NT2/D1 (cell line): Measurements from ENCODE around the gene SLC38A10.

Source experiments
- DNase-seq: peaks from one replicate; pipeline ENCODE4 v3.0.0-alpha.2; 2011; ENCODE audit warnings: low read depth, low spot score
- H3K27me3 ChIP-seq: 2 replicates; pipeline ENCODE4 v1.6.0; 2011; ENCODE audit warnings: mild to moderate bottlenecking; ENCODE audit not compliant: insufficient read length, insufficient read depth
- H3K36me3 ChIP-seq: 2 replicates; pipeline ENCODE4 v1.6.1; 2011; ENCODE audit warnings: mild to moderate bottlenecking, low read length, mixed read lengths; ENCODE audit not compliant: insufficient read depth, insufficient read length
- H3K4me1 ChIP-seq: 2 replicates; pipeline ENCODE4 v1.5.1; 2011; ENCODE audit not compliant: insufficient read depth, insufficient read length
- H3K4me3 ChIP-seq: 2 replicates; pipeline ENCODE4 v1.5.1; 2011; ENCODE audit warnings: low read depth; ENCODE audit not compliant: insufficient read length
- H3K9ac ChIP-seq: 2 replicates; pipeline ENCODE4 v1.6.0; 2011; ENCODE audit warnings: low read depth; ENCODE audit not compliant: insufficient read length
- H3K9me3 ChIP-seq: 2 replicates; pipeline ENCODE4 v1.5.1; 2011; ENCODE audit warnings: mild to moderate bottlenecking, low read length; ENCODE audit not compliant: insufficient read depth
- SUZ12 ChIP-seq: IDR thresholded peaks from 2 replicates; pipeline ENCODE4 v1.6.1; 2011; ENCODE audit not compliant: insufficient read length, insufficient read depth; ENCODE audit errors: extremely low read depth
- YY1 ChIP-seq: IDR thresholded peaks from 2 replicates; pipeline ENCODE4 v1.6.1; 2011; ENCODE audit not compliant: insufficient read length, insufficient read depth
- ZNF274 ChIP-seq: IDR thresholded peaks from 2 replicates; pipeline ENCODE4 v1.6.1; 2011; ENCODE audit warnings: mild to moderate bottlenecking, low read depth, low read length

The SLC38A10 gene

DNA sequence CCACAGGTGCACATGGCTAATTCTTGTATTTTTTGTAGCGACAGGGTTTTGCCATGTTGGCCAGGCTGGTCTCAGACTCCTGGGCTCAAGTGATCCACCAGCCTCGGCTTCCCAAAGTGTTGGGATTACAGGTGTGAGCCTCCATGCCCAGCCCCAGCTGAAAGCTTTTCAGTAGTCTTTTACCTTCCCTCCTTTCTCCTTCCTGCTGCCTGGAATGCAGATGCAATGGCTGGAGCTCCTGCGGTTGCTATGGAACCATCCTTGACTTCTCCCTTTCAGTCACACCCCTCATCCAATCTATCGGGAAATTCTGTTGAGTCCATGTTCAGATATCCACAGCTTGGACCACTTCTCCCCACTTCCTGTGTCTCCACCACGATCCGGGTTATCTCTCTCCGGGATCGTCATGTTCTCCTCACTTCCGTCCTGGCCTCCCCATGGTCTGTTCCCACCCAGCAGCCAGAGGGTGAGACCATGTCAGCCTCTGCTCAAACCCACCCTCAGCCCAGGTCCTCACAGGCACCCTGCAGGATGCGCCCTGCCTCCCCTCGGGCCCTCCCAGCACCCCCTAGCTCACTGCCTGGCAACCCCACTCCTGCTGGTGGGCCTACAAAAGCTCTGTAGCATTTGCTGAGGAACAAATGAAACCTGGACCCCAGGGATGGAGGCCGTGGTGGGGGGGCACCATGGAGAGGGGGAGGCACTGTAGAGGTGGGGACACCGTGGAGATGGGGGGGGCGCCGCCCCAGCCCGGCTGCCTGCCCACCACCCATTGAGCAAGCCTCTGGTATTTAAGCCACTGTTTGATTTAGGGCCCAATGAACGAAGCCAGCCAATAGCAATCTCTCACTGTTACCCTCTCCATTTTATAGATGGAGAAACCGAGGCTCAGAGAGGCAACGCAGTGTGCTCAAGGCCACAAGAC, 12.8 kb upstream of the SLC38A10 start:
- peaks cover 5% of the 10 kb centered on the region for H3K27me3 ChIP-seq
- H3K4me3 ChIP-seq, result no peak overlapping the region
- H3K4me1 ChIP-seq, result peaks cover 28% of the 10 kb centered on the region
- H3K36me3 ChIP-seq, result no peaks in the 10 kb centered on the region
- no peak overlapping the region for H3K9ac ChIP-seq
- no peak for DNase-seq
- TF ChIP-seq SUZ12, result no peak
- no peak for TF ChIP-seq YY1
- TF ChIP-seq ZNF274, result no peak
- H3K9me3 ChIP-seq, result no peaks in the 10 kb centered on the region

- DNase-seq, result no peak
Measured at GRCh38 chr17:81306898-81307510, 11.9 kb upstream of the SLC38A10 start.

DNA sequence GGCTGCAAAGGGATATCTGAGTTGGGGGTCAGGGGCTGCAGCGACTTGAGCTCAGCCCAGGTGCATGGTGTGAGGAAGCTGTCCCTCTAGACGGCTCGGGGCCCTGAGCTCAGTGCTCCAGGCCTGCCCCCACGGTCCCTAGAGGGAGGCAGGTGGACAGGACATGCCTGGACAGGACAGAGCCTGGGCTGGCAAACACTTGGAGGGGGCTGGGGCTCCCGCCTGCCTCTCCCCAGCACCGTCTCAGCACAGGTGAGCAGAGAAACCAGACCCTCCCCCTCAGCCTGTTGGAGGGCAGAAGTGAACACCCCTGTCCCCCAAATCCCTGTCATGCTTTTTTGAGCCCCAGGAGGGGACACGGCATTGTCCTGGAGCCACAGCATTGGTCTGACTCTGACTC, 11.4 kb upstream of the SLC38A10 start:
- Histone ChIP-seq H3K36me3 (no peaks in the 10 kb centered on the region), H3K9me3 (no peaks in the 10 kb centered on the region), H3K9ac (no peak overlapping the region), H3K27me3 (peaks cover 4% of the 10 kb centered on the region), H3K4me1 (peaks cover 26% of the 10 kb centered on the region), H3K4me3 (no peak overlapping the region)
- TF ChIP-seq SUZ12, result no peak
- TF ChIP-seq YY1, result no peak
- TF ChIP-seq ZNF274, result no peak
- no peak for DNase-seq

More at GRCh38 chr17:81306898-81307510, 11.9 kb upstream of the SLC38A10 start:
- H3K36me3 ChIP-seq, result no peaks in the 10 kb centered on the region
- H3K9ac ChIP-seq, result no peak overlapping the region
- H3K9me3 ChIP-seq, result no peaks in the 10 kb centered on the region
- peaks cover 4% of the 10 kb centered on the region for H3K27me3 ChIP-seq
- H3K4me1 ChIP-seq, result peaks cover 24% of the 10 kb centered on the region
- TF ChIP-seq YY1 (no peak), ZNF274 (no peak), SUZ12 (no peak)
- no peak overlapping the region for H3K4me3 ChIP-seq

DNA sequence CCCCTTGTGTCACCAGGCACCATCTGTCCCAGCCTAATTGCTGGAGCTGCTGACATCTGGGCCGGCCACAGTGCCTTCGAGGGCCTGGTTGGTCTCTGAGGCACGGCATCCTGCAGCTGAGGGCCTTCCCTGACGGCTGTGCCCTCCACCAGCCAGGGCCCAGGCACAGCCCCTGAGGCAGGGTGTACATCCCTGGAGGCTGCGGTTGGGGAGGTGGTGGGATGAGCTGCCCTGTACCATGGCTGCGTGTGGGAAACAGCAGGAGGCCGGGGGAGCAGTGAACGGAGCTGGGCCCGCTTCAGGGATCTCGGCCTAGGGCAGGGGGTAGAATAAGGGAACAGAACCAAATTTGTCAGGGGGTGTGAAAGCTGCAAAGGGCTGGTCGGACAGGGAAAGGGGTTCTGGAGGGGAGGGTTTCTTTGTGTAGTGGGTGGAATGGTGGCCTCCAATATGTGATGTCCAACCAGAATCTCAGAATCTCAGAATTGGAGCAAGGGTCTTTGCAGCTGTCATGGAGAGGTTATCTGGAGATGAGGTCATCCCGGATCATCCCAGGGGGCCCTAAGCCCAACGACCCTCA, 10.0 kb upstream of the SLC38A10 start:
- Histone ChIP-seq H3K9ac (no peak overlapping the region), H3K4me3 (no peak overlapping the region), H3K4me1 (peaks cover 19% of the 10 kb centered on the region), H3K36me3 (no peaks in the 10 kb centered on the region), H3K9me3 (no peaks in the 10 kb centered on the region), H3K27me3 (no peaks in the 10 kb centered on the region)
- TF ChIP-seq SUZ12 (no peak), ZNF274 (no peak), YY1 (no peak)
- no peak for DNase-seq

- Histone ChIP-seq H3K27me3 (no peaks in the 10 kb centered on the region), H3K4me1 (peaks cover 15% of the 10 kb centered on the region), H3K36me3 (no peaks in the 10 kb centered on the region), H3K9me3 (no peaks in the 10 kb centered on the region), H3K4me3 (no peak overlapping the region), H3K9ac (no peak overlapping the region)
- DNase-seq, result no peak
- TF ChIP-seq YY1, result no peak
- no peak for TF ChIP-seq ZNF274
Measured at GRCh38 chr17:81304196-81305015, 9.3 kb upstream of the SLC38A10 start.

- no peaks in the 10 kb centered on the region for H3K9me3 ChIP-seq
- TF ChIP-seq SUZ12 (no peak), ZNF274 (no peak), YY1 (no peak)
- H3K4me3 ChIP-seq, result no peak overlapping the region
- no peak for DNase-seq
- peaks cover 14% of the 10 kb centered on the region for H3K4me1 ChIP-seq
- no peak overlapping the region for H3K9ac ChIP-seq
- no peaks in the 10 kb centered on the region for H3K36me3 ChIP-seq
- no peaks in the 10 kb centered on the region for H3K27me3 ChIP-seq
Measured at GRCh38 chr17:81303385-81303784, 8.3 kb upstream of the SLC38A10 start.

GRCh38 chr17:81302861-81303333, 7.8 kb upstream of the SLC38A10 start:
- no peak overlapping the region for H3K9ac ChIP-seq
- no peaks in the 10 kb centered on the region for H3K9me3 ChIP-seq
- no peak overlapping the region for H3K4me3 ChIP-seq
- H3K27me3 ChIP-seq, result no peaks in the 10 kb centered on the region
- peaks cover 14% of the 10 kb centered on the region for H3K4me1 ChIP-seq
- TF ChIP-seq ZNF274 (no peak), SUZ12 (no peak), YY1 (no peak)
- DNase-seq, result no peak
- H3K36me3 ChIP-seq, result no peaks in the 10 kb centered on the region
